GM23248 (cell line): ENCODE measurements around the gene KAZN.

Source experiments
- EZH2 ChIP-seq: fragments of 200-600 bp; sonication (generic); IDR thresholded peaks from 2 replicates; pipeline ENCODE4 v1.6.1; 2018; ENCODE audit warnings: antibody characterized with exemption, mild to moderate bottlenecking; ENCODE audit not compliant: insufficient read depth, poor library complexity, severe bottlenecking
- EZH2phosphoT487 ChIP-seq: fragments of 200-600 bp; sonication (generic); IDR thresholded peaks from 2 replicates; pipeline ENCODE4 v1.6.1; 2018; ENCODE audit warnings: antibody characterized with exemption, moderate library complexity, mild to moderate bottlenecking, low read depth; ENCODE audit not compliant: insufficient read depth

GRCh38 chr1:14949836-14950713, 351.6 kb downstream of the KAZN start:
- TF ChIP-seq EZH2 (no peak), EZH2phosphoT487 (no peak)
